Neuronal stem cell (in vitro differentiated cells): ENCODE results near the gene MAGEC1.

Experiments
- DNase-seq: peaks from one replicate; pipeline ENCODE4 v3.0.0-alpha.2; 2013; ENCODE audit warnings: low spot score
- H2AFZ ChIP-seq: one replicate; pipeline ENCODE4 v1.6.1; 2013; ENCODE audit warnings: mild to moderate bottlenecking, low read length, inconsistent platforms
- H2AK5ac ChIP-seq: 2 replicates; pipeline ENCODE4 v1.6.1; 2013; ENCODE audit warnings: low read depth, mild to moderate bottlenecking, inconsistent platforms, low read length, moderate library complexity, mixed read lengths
- H2BK120ac ChIP-seq: 2 replicates; pipeline ENCODE4 v1.6.1; 2013; ENCODE audit warnings: low read depth, mild to moderate bottlenecking, inconsistent platforms, low read length, moderate library complexity, mixed read lengths
- H2BK12ac ChIP-seq: one replicate; pipeline ENCODE4 v1.6.1; 2013; ENCODE audit warnings: low read length, inconsistent platforms
- H2BK15ac ChIP-seq: 2 replicates; pipeline ENCODE4 v1.6.1; 2013; ENCODE audit warnings: mild to moderate bottlenecking, low read length, inconsistent platforms, mixed read lengths
- H2BK5ac ChIP-seq: one replicate; pipeline ENCODE4 v1.6.1; 2013; ENCODE audit warnings: inconsistent platforms, mild to moderate bottlenecking, low read length, moderate library complexity
- H3K14ac ChIP-seq: one replicate; pipeline ENCODE4 v1.6.1; 2013; ENCODE audit warnings: low read length, inconsistent platforms
- H3K18ac ChIP-seq: 2 replicates; pipeline ENCODE4 v1.6.1; 2013; ENCODE audit warnings: low read length, inconsistent platforms
- H3K23ac ChIP-seq: 2 replicates; pipeline ENCODE4 v1.6.1; 2013; ENCODE audit warnings: low read depth, mild to moderate bottlenecking, mixed read lengths, low read length, inconsistent platforms; ENCODE audit not compliant: poor library complexity
- H3K27ac ChIP-seq: replicated peaks from 3 replicates; pipeline ENCODE4 v1.5.1; 2013; ENCODE audit warnings: low read length, inconsistent platforms
- H3K27me3 ChIP-seq, 3 experiments: 2 replicates each; pipeline ENCODE4 v1.6.1; 2013; ENCODE audit warnings: low read length in 3 of 3, mild to moderate bottlenecking in 2 of 3, inconsistent platforms in 1 of 3, low read depth in 1 of 3, mixed read lengths in 1 of 3, moderate library complexity in 1 of 3; ENCODE audit not compliant: control insufficient read depth in 3 of 3, insufficient read depth in 3 of 3
- H3K36me3 ChIP-seq, 2 donors: replicated peaks in 1 of 2; 2 replicates each; pipeline ENCODE4 v1.6.1; 2013; ENCODE audit warnings: low read length in 2 of 2; ENCODE audit not compliant: control insufficient read depth in 2 of 2, insufficient read depth in 2 of 2
- H3K4ac ChIP-seq: 2 replicates; pipeline ENCODE4 v1.6.1; 2013; ENCODE audit warnings: inconsistent platforms, mild to moderate bottlenecking, low read length, moderate library complexity
- H3K4me1 ChIP-seq, 2 donors: 1 replicate in 1 of 2; 2 replicates in 1 of 2; pipeline ENCODE4 v1.6.1; 2013; ENCODE audit warnings: low read length in 2 of 2, low read depth in 1 of 2; ENCODE audit not compliant: control insufficient read depth in 2 of 2, insufficient read depth in 1 of 2
- H3K4me2 ChIP-seq: one replicate; pipeline ENCODE4 v1.6.1; 2013; ENCODE audit warnings: mild to moderate bottlenecking, low read length, inconsistent platforms; ENCODE audit not compliant: insufficient read depth, poor library complexity, severe bottlenecking
- H3K4me3 ChIP-seq, 2 donors: 2 replicates each; pipeline ENCODE4 v1.5.1; 2013; ENCODE audit warnings: low read length in 2 of 2, mild to moderate bottlenecking in 2 of 2, inconsistent platforms in 1 of 2, moderate library complexity in 1 of 2
- H3K79me1 ChIP-seq: one replicate; pipeline ENCODE4 v1.6.1; 2013; ENCODE audit warnings: low read depth, mild to moderate bottlenecking, inconsistent platforms, low read length, moderate library complexity
- H3K9ac ChIP-seq: one replicate; pipeline ENCODE4 v1.6.1; 2013; ENCODE audit warnings: mild to moderate bottlenecking, low read depth, low read length, inconsistent platforms; ENCODE audit not compliant: poor library complexity
- H3K9me3 ChIP-seq, 2 donors: replicated peaks in 1 of 2; 2 replicates each; pipeline versions ENCODE3 to v1.6.1; 2013; ENCODE audit warnings: low read length in 2 of 2, mild to moderate bottlenecking in 2 of 2, inconsistent platforms in 1 of 2, low read depth in 1 of 2, mixed read lengths in 1 of 2, moderate library complexity in 1 of 2; ENCODE audit not compliant: control insufficient read depth in 2 of 2, insufficient read depth in 1 of 2
- H4K8ac ChIP-seq: one replicate; pipeline ENCODE4 v1.6.1; 2013; ENCODE audit warnings: low read depth, mild to moderate bottlenecking, inconsistent platforms, low read length, moderate library complexity
- H4K91ac ChIP-seq: one replicate; pipeline ENCODE4 v1.6.1; 2013; ENCODE audit warnings: low read length, low read depth, mild to moderate bottlenecking, inconsistent platforms; ENCODE audit not compliant: poor library complexity
- WGBS, 2 donors: extraction: QIAGEN DNeasy Blood & Tissue Kit; methylation state at CpG; one replicate each; pipeline ENCODE4 v1.1.7; 2013; ENCODE audit warnings: missing lambda C conversion rate in 2 of 2, mixed read lengths in 1 of 2; ENCODE audit not compliant: insufficient read length in 2 of 2, insufficient replicate concordance in 1 of 2; ENCODE audit errors: extremely low coverage in 2 of 2; 5-methylcytosine and 5-hydroxymethylcytosine counted together

The MAGEC1 gene

DNA sequence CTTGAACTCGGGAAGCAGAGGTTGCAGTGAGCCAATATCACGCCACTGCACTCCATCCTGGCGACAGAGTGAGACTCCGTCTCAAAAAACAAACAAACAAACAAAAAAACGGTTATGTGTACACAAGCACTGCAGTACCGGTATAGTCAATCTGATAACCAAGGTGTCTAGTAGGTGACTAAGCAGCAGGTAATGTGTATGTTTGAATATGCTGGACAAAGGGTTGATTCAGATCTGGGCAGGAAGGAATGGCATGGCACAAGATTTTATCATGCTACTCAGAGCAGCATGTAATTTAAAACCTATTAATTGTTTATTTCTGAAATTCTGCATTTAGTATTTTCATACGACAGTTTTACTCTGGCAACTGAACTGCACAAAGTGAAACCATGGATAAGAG is 41.7 kb downstream of the MAGEC1 start:
- WGBS, 2 donors, result no CpG with 5 or more reads among the region's 7 CpGs

DNA sequence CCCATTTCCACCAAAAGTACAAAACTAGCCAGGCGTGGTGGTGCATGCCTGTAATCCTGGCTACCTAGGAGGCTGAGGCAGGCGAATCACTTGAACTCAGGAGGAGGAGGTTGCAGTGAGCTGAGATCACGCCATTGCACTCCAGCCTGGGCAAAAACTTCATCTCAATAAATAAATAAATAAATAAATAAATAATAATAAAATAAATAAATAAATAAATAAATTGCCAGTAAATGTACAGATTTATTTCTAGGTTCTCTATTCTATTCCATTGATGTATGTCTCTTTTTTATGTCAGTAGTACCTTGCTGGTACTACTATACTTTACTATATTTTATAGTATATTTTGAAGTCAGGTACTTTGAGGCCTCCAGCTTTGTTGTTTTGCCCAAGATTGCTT is 43.7 kb downstream of the MAGEC1 start:
- Histone ChIP-seq H3K23ac (no peak overlapping the region), H2AFZ (no peak overlapping the region), H3K18ac (no peak overlapping the region), H3K4ac (no peak overlapping the region), H3K27ac (no peak overlapping the region), H3K4me1 (no peaks in the 10 kb centered on the region), H3K79me1 (no peaks in the 10 kb centered on the region), H3K9ac (no peak overlapping the region), H3K4me2 (no peak overlapping the region), H2BK120ac (no peak overlapping the region), H2BK12ac (no peak overlapping the region), H2BK15ac (no peak overlapping the region), H3K36me3 (no peaks in the 10 kb centered on the region), H4K91ac (no peak overlapping the region), H4K8ac (no peak overlapping the region), H3K9me3 (no peaks in the 10 kb centered on the region), H3K4me3 (no peak overlapping the region), H3K27me3 (no peaks in the 10 kb centered on the region), H2BK5ac (no peak overlapping the region), H3K14ac (no peak overlapping the region), H2AK5ac (no peak overlapping the region)
- no CpG with 5 or more reads among the region's 3 CpGs for WGBS, 2 donors
- no peak for DNase-seq

More for the DNA sequence above, 41.7 kb downstream of the MAGEC1 start:
- Histone ChIP-seq H2AFZ (no peak overlapping the region), H3K27ac (no peak overlapping the region), H2BK5ac (no peak overlapping the region), H4K8ac (no peak overlapping the region), H3K4ac (no peak overlapping the region), H3K27me3 (no peaks in the 10 kb centered on the region), H2BK120ac (no peak overlapping the region), H4K91ac (no peak overlapping the region), H3K9ac (no peak overlapping the region), H3K79me1 (no peaks in the 10 kb centered on the region), H2AK5ac (no peak overlapping the region), H3K4me2 (no peak overlapping the region), H2BK12ac (no peak overlapping the region), H2BK15ac (no peak overlapping the region), H3K14ac (no peak overlapping the region), H3K9me3 (no peaks in the 10 kb centered on the region), H3K23ac (no peak overlapping the region), H3K36me3 (no peaks in the 10 kb centered on the region), H3K4me3 (no peak overlapping the region), H3K4me1 (no peaks in the 10 kb centered on the region), H3K18ac (no peak overlapping the region)
- no peak for DNase-seq

DNA sequence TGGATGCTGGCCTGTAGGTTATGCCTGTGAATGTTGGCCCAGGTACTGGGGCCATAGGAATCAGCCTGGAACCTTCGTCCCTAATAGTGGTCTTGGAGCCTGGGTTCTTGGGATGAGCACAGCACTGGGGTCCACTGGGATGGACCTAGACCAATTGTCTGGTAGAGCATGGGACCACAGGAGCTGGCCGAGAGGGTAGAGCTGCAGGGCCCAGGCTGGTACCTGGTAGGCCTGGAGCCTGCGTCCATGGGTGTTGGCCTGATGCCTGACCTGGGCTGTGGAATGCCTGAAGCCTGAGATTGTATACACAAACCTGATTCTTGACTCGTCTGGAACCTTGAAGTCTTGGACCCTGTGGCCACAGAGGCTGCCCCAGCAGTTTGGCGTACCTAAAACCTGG is 48.9 kb downstream of the MAGEC1 start:
- Histone ChIP-seq H2AK5ac (no peak overlapping the region), H3K9ac (no peak overlapping the region), H3K27me3 (no peaks in the 10 kb centered on the region), H3K4me1 (no peaks in the 10 kb centered on the region), H3K14ac (no peak overlapping the region), H2BK12ac (no peak overlapping the region), H2BK120ac (no peak overlapping the region), H3K9me3 (no peaks in the 10 kb centered on the region), H3K18ac (no peak overlapping the region), H4K8ac (no peak overlapping the region), H4K91ac (no peak overlapping the region), H3K4me2 (no peak overlapping the region), H3K27ac (no peak overlapping the region), H2AFZ (no peak overlapping the region), H2BK5ac (no peak overlapping the region), H2BK15ac (no peak overlapping the region), H3K4ac (no peak overlapping the region), H3K23ac (no peak overlapping the region), H3K36me3 (no peaks in the 10 kb centered on the region), H3K79me1 (no peaks in the 10 kb centered on the region), H3K4me3 (no peak overlapping the region)
- no CpG with 5 or more reads among the region's 5 CpGs for WGBS, 2 donors
- DNase-seq, result no peak

DNA sequence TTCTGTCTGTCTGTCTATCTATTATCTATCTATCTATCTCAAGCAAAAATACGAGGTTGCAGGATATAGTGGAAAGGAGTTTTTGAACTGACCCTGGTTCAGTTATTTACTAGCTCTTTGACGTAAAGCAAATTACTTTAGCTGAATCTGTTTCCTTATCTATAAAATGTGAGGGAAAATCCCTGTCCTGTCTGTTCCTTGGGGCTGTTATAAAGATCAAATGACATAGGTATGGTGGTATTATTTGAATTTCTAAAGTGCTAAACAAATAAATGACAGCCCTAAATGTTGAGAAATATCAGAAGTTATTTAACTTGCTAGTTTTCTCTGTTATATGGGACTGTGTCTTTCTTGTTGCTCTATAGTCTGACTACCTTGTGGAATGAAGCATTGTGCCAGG is 55.0 kb downstream of the MAGEC1 start:
- no peak overlapping the region for H3K23ac ChIP-seq
- H3K4me1 ChIP-seq, result no peaks in the 10 kb centered on the region
- H2BK120ac ChIP-seq, result no peak overlapping the region
- no peak overlapping the region for H4K91ac ChIP-seq
- no peak overlapping the region for H3K4ac ChIP-seq
- H3K18ac ChIP-seq, result no peak overlapping the region
- H3K9ac ChIP-seq, result no peak overlapping the region
- no peak overlapping the region for H3K27ac ChIP-seq
- no CpG with 5 or more reads among the region's 2 CpGs for WGBS, 2 donors
- H2BK5ac ChIP-seq, result no peak overlapping the region
- H2AK5ac ChIP-seq, result no peak overlapping the region
- no peaks in the 10 kb centered on the region for H3K79me1 ChIP-seq
- no peak overlapping the region for H4K8ac ChIP-seq
- no peaks in the 10 kb centered on the region for H3K36me3 ChIP-seq
- H2BK15ac ChIP-seq, result no peak overlapping the region
- H2AFZ ChIP-seq, result no peak overlapping the region
- H3K14ac ChIP-seq, result no peak overlapping the region
- no peak overlapping the region for H3K4me2 ChIP-seq
- H3K4me3 ChIP-seq, result no peak overlapping the region
- no peaks in the 10 kb centered on the region for H3K9me3 ChIP-seq
- no peaks in the 10 kb centered on the region for H3K27me3 ChIP-seq
- no peak overlapping the region for H2BK12ac ChIP-seq
- no peak for DNase-seq
